Activated CD8-positive, alpha-beta memory T cell treated with anti-CD3 and anti-CD28 coated beads, Interleukin-2, amount 50 U/mL, for 1 hour (primary cell): ENCODE results near the gene TAGLN3.
A peak's percentile ranks its signal among the peaks of the same experiment; 100 is the strongest.

ENCODE experiments used
- DNase-seq: peaks from one replicate; pipeline ENCODE4 v3.0.0-alpha.2; 2020; ENCODE audit errors: extremely low read depth

The TAGLN3 gene

GRCh38 chr3:111978583-111979433, 19.9 kb upstream of the TAGLN3 start, which contains the start of gene ABHD10:
ABHD10 (plus strand) TSS chr3:111979026; CDS start chr3:111979062, 36 bp downstream.
- DNase-seq, result peak; percentile 93

- DNase-seq, result no peak
Measured at GRCh38 chr3:111979434-111980038, 19.2 kb upstream of the TAGLN3 start.

GRCh38 chr3:111980716-111981456, 17.8 kb upstream of the TAGLN3 start:
- DNase-seq, result no peak

GRCh38 chr3:111981457-111981763, 17.3 kb upstream of the TAGLN3 start:
- no peak for DNase-seq

GRCh38 chr3:111984636-111985298, 14.0 kb upstream of the TAGLN3 start:
- DNase-seq, result no peak

- no peak for DNase-seq
Measured at GRCh38 chr3:111986800-111987199, 11.9 kb upstream of the TAGLN3 start.

- DNase-seq, result no peak
Measured at GRCh38 chr3:111989061-111989678, 9.6 kb upstream of the TAGLN3 start.

GRCh38 chr3:111993038-111993437, 5.7 kb upstream of the TAGLN3 start:
- DNase-seq, result no peak

- DNase-seq, result no peak
Measured at GRCh38 chr3:111999484-112000324, 982 bp downstream of the TAGLN3 start.

- no peak for DNase-seq
Measured at GRCh38 chr3:112000367-112000771, 1.6 kb downstream of the TAGLN3 start.

GRCh38 chr3:112000966-112001365, 2.2 kb downstream of the TAGLN3 start:
- no peak for DNase-seq

GRCh38 chr3:112001526-112001925, 2.8 kb downstream of the TAGLN3 start:
- no peak for DNase-seq

- no peak for DNase-seq
Measured at GRCh38 chr3:112002096-112002971, 3.6 kb downstream of the TAGLN3 start.

GRCh38 chr3:112003321-112004080, 4.8 kb downstream of the TAGLN3 start:
- no peak for DNase-seq

- no peak for DNase-seq
Measured at GRCh38 chr3:112004187-112004586, 5.5 kb downstream of the TAGLN3 start.

- DNase-seq, result no peak
Measured at GRCh38 chr3:112004669-112005068, 5.9 kb downstream of the TAGLN3 start.

GRCh38 chr3:112005091-112005672, 6.5 kb downstream of the TAGLN3 start:
- no peak for DNase-seq

GRCh38 chr3:112007633-112008032, 8.9 kb downstream of the TAGLN3 start:
- DNase-seq, result no peak

GRCh38 chr3:112009670-112010069, 10.9 kb downstream of the TAGLN3 start:
- no peak for DNase-seq
